Measurements from ENCODE around the gene MRPL40.

The MRPL40 gene

GRCh38 chr22:19456541-19456940 lies 24.2 kb downstream of the MRPL40 start:
- H3K4me3 ChIP-seq (ENCODE audit: low read depth, low read length) = no peak overlapping the region
- TF ChIP-seq, protein P1, sequence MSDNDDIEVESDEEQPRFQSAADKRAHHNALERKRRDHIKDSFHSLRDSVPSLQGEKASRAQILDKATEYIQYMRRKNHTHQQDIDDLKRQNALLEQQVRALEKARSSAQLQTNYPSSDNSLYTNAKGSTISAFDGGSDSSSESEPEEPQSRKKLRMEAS (IDR thresholded peaks at IDR 0.05; ENCODE audit: low read depth, low read length) = no peak
- no peak for TF ChIP-seq POLR2A (IDR thresholded peaks at IDR 0.05; ENCODE audit: extremely low read depth, insufficient read length)
- TF ChIP-seq MYC (IDR thresholded peaks at IDR 0.05; ENCODE audit: low read depth, low read length) = no peak
- TF ChIP-seq, protein P2, sequence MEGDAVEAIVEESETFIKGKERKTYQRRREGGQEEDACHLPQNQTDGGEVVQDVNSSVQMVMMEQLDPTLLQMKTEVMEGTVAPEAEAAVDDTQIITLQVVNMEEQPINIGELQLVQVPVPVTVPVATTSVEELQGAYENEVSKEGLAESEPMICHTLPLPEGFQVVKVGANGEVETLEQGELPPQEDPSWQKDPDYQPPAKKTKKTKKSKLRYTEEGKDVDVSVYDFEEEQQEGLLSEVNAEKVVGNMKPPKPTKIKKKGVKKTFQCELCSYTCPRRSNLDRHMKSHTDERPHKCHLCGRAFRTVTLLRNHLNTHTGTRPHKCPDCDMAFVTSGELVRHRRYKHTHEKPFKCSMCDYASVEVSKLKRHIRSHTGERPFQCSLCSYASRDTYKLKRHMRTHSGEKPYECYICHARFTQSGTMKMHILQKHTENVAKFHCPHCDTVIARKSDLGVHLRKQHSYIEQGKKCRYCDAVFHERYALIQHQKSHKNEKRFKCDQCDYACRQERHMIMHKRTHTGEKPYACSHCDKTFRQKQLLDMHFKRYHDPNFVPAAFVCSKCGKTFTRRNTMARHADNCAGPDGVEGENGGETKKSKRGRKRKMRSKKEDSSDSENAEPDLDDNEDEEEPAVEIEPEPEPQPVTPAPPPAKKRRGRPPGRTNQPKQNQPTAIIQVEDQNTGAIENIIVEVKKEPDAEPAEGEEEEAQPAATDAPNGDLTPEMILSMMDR (IDR thresholded peaks at IDR 0.05; ENCODE audit: low read depth, low read length) = no peak
- DNase-seq (ENCODE audit: low read depth) = no peak

GRCh38 chr22:19457828-19458428 lies 25.6 kb downstream of the MRPL40 start:
- no peak overlapping the region for H3K4me3 ChIP-seq (ENCODE audit: low read depth, low read length)
- no peak for DNase-seq (ENCODE audit: low read depth)
- TF ChIP-seq POLR2A (IDR thresholded peaks at IDR 0.05; ENCODE audit: extremely low read depth, insufficient read length) = no peak
- TF ChIP-seq, protein P2 (IDR thresholded peaks at IDR 0.05; ENCODE audit: low read depth, low read length) = no peak
- TF ChIP-seq MYC (IDR thresholded peaks at IDR 0.05; ENCODE audit: low read depth, low read length) = no peak
- TF ChIP-seq, protein P1 (IDR thresholded peaks at IDR 0.05; ENCODE audit: low read depth, low read length) = no peak

- no peak overlapping the region for H3K4me3 ChIP-seq (ENCODE audit: low read depth, low read length)
- no peak for DNase-seq (ENCODE audit: low read depth)
- TF ChIP-seq, protein P1 (IDR thresholded peaks at IDR 0.05; ENCODE audit: low read depth, low read length) = no peak
- TF ChIP-seq MYC (IDR thresholded peaks at IDR 0.05; ENCODE audit: low read depth, low read length) = no peak
- no peak for TF ChIP-seq POLR2A (IDR thresholded peaks at IDR 0.05; ENCODE audit: extremely low read depth, insufficient read length)
- TF ChIP-seq, protein P2 (IDR thresholded peaks at IDR 0.05; ENCODE audit: low read depth, low read length) = no peak
Observed at GRCh38 chr22:19460036-19460435, 27.7 kb downstream of the MRPL40 start.

GRCh38 chr22:19461506-19461905 lies 29.2 kb downstream of the MRPL40 start:
- no peak overlapping the region for H3K4me3 ChIP-seq (ENCODE audit: low read depth, low read length)
- TF ChIP-seq, protein P2 (IDR thresholded peaks at IDR 0.05; ENCODE audit: low read depth, low read length) = no peak
- TF ChIP-seq, protein P1 (IDR thresholded peaks at IDR 0.05; ENCODE audit: low read depth, low read length) = no peak
- TF ChIP-seq MYC (IDR thresholded peaks at IDR 0.05; ENCODE audit: low read depth, low read length) = no peak
- no peak for TF ChIP-seq POLR2A (IDR thresholded peaks at IDR 0.05; ENCODE audit: extremely low read depth, insufficient read length)
- no peak for DNase-seq (ENCODE audit: low read depth)

GRCh38 chr22:19463008-19463407 lies 30.7 kb downstream of the MRPL40 start:
- TF ChIP-seq MYC (IDR thresholded peaks at IDR 0.05; ENCODE audit: low read depth, low read length) = no peak
- no peak for TF ChIP-seq POLR2A (IDR thresholded peaks at IDR 0.05; ENCODE audit: extremely low read depth, insufficient read length)
- TF ChIP-seq, protein P2 (IDR thresholded peaks at IDR 0.05; ENCODE audit: low read depth, low read length) = no peak
- TF ChIP-seq, protein P1 (IDR thresholded peaks at IDR 0.05; ENCODE audit: low read depth, low read length) = no peak
- no peak for DNase-seq (ENCODE audit: low read depth)
- H3K4me3 ChIP-seq (ENCODE audit: low read depth, low read length) = no peak overlapping the region
